ENCODE data around the gene SPTBN1. TPM values are rescaled to one million over a fixed set of nuclear protein-coding genes. Genes with fewer than 3 reads are reported as not detected.

SPTBN1 gene
- total RNA-seq, 4 donors from 2014 or later, result 189 to 423 (median 341) TPM

- no peaks in the 10 kb centered on the region for H3K27me3 ChIP-seq
- peak overlapping the region; percentile 62 to 75 for H3K27ac ChIP-seq
- H3K36me3 ChIP-seq, result no peaks in the 10 kb centered on the region
- H3K4me1 ChIP-seq, result no peaks in the 10 kb centered on the region
- H3K9me3 ChIP-seq, result no peaks in the 10 kb centered on the region
- DNase-seq, result peak in 1 of 2 donors; percentile 30
- TF ChIP-seq POLR2A (IDR thresholded peaks at IDR 0.05) (no peak), CTCF (IDR thresholded peaks at IDR 0.05) (no peak)
- intact Hi-C loops (cut with DNase I; ENCODE audit: low total_unique reads), result no loop called here
- H3K4me3 ChIP-seq, result no peak overlapping the region
These were observed 39.8 kb upstream of the SPTBN1 start for GRCh38 chr2:54416166-54416813.

- intact Hi-C loops (cut with DNase I; ENCODE audit: low total_unique reads), result no loop called here
- Histone ChIP-seq H3K4me3 (no peak overlapping the region), H3K9me3 (no peaks in the 10 kb centered on the region), H3K4me1 (no peaks in the 10 kb centered on the region), H3K36me3 (no peaks in the 10 kb centered on the region), H3K27me3 (no peaks in the 10 kb centered on the region), H3K27ac (peak overlapping the region; percentile 62 to 75)
- DNase-seq, result no peak
- TF ChIP-seq CTCF (IDR thresholded peaks at IDR 0.05), result no peak
- TF ChIP-seq POLR2A (IDR thresholded peaks at IDR 0.05), result no peak
These were observed 39.2 kb upstream of the SPTBN1 start for GRCh38 chr2:54416938-54417337.

- H3K27ac ChIP-seq, result peak overlapping the region; percentile 62 to 75
- intact Hi-C loops (cut with DNase I; ENCODE audit: low total_unique reads), result no loop called here
- no peaks in the 10 kb centered on the region for H3K27me3 ChIP-seq
- H3K4me3 ChIP-seq, result no peak overlapping the region
- no peaks in the 10 kb centered on the region for H3K9me3 ChIP-seq
- H3K36me3 ChIP-seq, result no peaks in the 10 kb centered on the region
- no peak for TF ChIP-seq POLR2A (IDR thresholded peaks at IDR 0.05)
- no peak for TF ChIP-seq CTCF (IDR thresholded peaks at IDR 0.05)
- no peaks in the 10 kb centered on the region for H3K4me1 ChIP-seq
- DNase-seq, result no peak
These were observed 38.5 kb upstream of the SPTBN1 start for GRCh38 chr2:54417577-54417976.

- intact Hi-C loops (cut with DNase I; ENCODE audit: low total_unique reads), result no loop called here
- TF ChIP-seq POLR2A (IDR thresholded peaks at IDR 0.05), result no peak
- TF ChIP-seq CTCF (IDR thresholded peaks at IDR 0.05), result no peak
- no peaks in the 10 kb centered on the region for H3K4me1 ChIP-seq
- DNase-seq, result no peak
- no peaks in the 10 kb centered on the region for H3K36me3 ChIP-seq
- H3K27me3 ChIP-seq, result no peaks in the 10 kb centered on the region
- H3K9me3 ChIP-seq, result no peaks in the 10 kb centered on the region
- H3K27ac ChIP-seq, result peak overlapping the region; percentile 32 to 50
- no peak overlapping the region for H3K4me3 ChIP-seq
These were observed 36.7 kb upstream of the SPTBN1 start for GRCh38 chr2:54419388-54419787.

- no peak for DNase-seq
- no peak for TF ChIP-seq CTCF (IDR thresholded peaks at IDR 0.05)
- TF ChIP-seq POLR2A (IDR thresholded peaks at IDR 0.05), result no peak
- no peaks in the 10 kb centered on the region for H3K4me1 ChIP-seq
- no peaks in the 10 kb centered on the region for H3K27me3 ChIP-seq
- no peak overlapping the region for H3K4me3 ChIP-seq
- peak overlapping the region; percentile 32 to 50 for H3K27ac ChIP-seq
- no peaks in the 10 kb centered on the region for H3K9me3 ChIP-seq
- intact Hi-C loops (cut with DNase I; ENCODE audit: low total_unique reads), result no loop called here
- no peaks in the 10 kb centered on the region for H3K36me3 ChIP-seq
These were observed 36.1 kb upstream of the SPTBN1 start for GRCh38 chr2:54419855-54420523.

Measured in uterus (tissue), 4 donors.